ENCODE measurements around the gene GCNT3.

Gene GCNT3

DNA sequence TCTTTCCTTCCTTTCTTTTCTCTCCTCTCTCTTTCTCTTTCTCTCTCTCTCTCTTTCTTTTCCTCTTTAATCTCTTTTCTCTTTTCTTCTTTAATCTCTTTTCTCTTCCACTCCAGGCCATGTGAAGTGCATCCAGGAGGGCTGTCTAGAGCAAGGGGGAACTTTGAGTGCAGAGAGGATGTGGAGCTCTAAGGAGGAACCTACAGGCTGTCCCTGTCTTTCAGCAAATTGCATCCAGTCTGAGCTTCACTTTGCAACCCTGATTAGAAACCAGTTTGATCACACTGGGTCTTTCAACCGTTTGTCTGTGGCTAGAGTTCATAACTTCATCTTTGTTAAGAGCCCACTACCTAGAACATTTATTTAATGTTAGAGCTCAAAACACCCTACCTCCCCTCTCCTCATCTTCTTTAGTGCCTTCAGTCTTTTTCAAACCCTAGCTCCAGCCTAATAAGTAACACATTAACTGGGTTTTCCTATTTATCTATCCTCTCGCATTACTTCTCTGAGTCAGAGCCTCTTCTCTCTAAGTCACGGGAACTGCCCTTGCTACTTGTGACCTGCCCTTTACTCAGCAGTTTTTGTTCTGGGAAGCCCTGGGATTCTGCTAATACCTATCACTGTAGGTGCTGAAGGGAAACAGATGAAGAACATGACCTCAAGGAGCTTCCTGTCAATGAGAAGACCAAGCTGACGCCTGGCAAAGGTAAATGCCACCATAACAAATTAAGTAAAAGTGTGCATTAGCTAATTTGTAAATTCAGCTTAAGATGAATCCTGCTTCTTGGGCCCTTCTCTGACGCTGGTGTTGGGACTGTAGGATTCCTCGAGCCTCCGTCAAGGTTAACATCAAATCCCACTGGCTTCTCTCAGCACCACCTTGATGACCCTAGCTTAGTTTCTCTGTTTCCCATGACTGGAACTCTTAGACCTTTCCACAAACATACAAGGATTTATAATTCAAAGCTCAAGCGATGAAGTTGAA, at the start of gene GCNT3:
TSS of gene GCNT3 (plus strand) at position 508 of the 985 bp plus-strand sequence. CDS start 6,456 bp downstream, outside the sequence.
- DNase-seq, result no peak

GRCh38 chr15:59562448-59563186, 49.0 kb upstream of the GCNT3 start:
- no peak for DNase-seq

GRCh38 chr15:59565299-59565698, 46.3 kb upstream of the GCNT3 start:
- DNase-seq, result no peak

- DNase-seq, result no peak
Observed at GRCh38 chr15:59567324-59567723, 44.3 kb upstream of the GCNT3 start.

- DNase-seq, result no peak
Observed at GRCh38 chr15:59569477-59569876, 42.1 kb upstream of the GCNT3 start.

- DNase-seq, result no peak
Observed at GRCh38 chr15:59570315-59570714, 41.3 kb upstream of the GCNT3 start.

DNA sequence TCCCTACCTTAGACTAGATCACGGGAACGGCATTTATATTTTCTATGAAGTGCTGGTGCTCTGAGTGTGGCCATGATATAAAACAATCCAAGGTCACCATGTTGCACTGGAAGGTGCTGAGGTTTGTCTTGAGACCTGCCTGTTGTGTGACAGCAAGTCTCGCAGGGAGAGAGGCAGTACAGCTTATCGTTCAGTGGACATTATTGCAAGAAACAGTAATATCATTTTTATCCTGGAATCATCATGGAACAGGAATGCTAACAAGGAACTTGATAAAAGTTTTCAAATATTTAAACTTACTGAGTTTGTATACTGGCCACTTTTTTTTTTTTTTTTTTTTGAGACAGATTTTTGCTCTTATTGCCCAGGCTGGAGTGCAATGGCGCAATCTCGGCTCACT, 40.0 kb upstream of the GCNT3 start:
- DNase-seq, result no peak

- no peak for DNase-seq
Observed at GRCh38 chr15:59583088-59583487, 28.5 kb upstream of the GCNT3 start.

DNA sequence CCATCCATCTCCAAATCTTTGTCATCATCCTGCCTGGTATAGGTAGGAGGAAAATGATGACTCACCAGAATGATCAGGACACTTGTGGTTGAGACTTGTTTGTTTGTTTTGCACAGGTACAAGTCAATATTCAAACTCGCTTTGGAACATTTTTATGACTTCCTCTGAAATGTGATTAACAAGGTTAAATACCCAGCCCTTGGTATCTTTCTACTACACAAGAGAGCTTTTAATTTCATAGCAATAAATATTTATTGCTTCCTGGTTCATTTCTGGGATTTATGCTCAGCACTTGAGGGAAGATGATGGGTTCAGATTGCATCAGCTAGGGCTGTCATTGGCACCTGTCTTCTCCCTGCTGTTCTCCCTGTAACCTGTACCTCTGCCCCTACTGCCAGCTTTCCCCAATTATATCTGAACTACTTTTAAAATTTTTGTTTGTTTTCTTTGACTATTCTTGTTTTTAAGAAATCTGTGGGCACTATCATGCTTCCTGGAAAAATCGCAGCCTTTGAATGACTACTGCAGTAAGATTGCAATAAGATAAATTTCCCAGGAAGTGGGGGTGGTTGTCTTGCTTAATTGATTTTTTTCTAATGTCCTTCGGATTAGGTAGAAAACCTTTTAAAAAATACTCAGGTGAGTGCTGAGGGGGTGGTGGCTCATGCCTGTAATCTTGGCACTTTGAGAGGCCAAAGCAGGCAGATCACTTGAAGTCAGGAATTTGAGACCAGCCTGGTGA, 24.3 kb upstream of the GCNT3 start:
- DNase-seq, result peak; percentile 5

- no peak for DNase-seq
Observed at GRCh38 chr15:59590027-59590426, 21.6 kb upstream of the GCNT3 start.

GRCh38 chr15:59591356-59591755, 20.2 kb upstream of the GCNT3 start:
- peak; percentile 32 for DNase-seq

DNA sequence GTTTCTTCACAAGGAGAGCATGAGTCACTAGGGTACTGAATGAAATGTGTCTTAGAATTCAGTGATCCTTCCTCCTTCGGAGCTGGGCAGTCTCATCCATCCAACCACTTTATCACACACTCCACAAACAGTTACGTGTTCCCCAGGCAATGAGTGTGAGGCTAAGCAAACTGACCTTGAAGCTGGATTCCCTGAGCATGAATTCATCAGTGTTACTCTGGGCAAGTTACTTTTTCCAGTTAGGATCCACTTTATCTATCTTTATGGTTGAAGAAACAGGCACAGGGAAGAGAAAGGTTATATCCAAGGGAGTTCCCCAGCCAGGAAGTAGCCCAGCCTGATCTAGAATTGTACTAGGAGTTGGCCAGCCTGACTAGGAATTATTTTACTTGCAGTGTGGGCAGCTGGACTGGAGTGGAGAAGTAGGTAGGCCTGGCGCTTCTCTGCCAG, 17.1 kb upstream of the GCNT3 start:
- no peak for DNase-seq

DNA sequence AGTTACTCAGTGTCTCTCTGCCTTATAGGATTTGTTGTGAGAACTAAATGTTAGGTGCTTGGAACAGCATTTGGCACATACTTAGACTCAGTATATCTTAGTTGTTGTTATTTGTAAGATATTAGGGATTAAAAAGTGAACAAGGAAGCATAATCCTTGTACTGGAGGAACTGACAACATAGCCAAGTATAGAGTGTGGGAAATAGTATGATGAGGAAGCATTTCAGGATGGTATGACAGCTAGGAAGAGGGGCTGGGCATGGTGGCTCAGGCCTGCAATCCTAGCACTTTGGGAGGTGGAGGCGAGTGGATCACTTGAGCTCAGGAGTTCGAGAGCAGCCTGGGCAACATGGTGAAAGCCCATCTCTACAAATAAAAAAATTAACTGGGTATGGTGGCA, 16.6 kb upstream of the GCNT3 start:
- DNase-seq, result no peak

GRCh38 chr15:59595434-59595915, 16.1 kb upstream of the GCNT3 start:
- no peak for DNase-seq

GRCh38 chr15:59596640-59597039, 14.9 kb upstream of the GCNT3 start:
- no peak for DNase-seq

GRCh38 chr15:59598461-59598860, 13.1 kb upstream of the GCNT3 start:
- DNase-seq, result no peak

DNA sequence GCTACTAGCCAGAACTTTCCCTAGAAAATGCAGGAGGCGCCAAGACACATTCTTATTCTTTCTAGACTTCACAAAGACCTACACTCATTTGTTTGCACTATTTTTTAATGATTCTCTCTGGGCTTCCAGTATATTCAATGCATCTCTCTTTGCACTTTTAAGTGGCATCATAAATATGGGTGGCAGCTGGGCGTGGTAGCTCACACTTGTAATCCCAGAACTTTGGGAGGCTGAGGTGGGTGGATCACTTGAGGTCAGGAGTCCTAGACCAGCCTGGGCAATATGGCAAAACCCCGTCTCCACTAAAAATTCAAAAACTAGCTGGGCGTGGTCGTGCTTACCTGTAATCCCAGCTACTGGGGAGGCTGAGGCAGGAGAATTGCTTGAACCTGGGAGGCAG, 5.6 kb upstream of the GCNT3 start:
- no peak for DNase-seq

GRCh38 chr15:59609730-59610712, 1.6 kb upstream of the GCNT3 start:
- peak; percentile 8 for DNase-seq

- no peak for DNase-seq
Observed at GRCh38 chr15:59614153-59614552, 2.6 kb downstream of the GCNT3 start.

GRCh38 chr15:59615661-59616060, 4.1 kb downstream of the GCNT3 start:
- DNase-seq, result no peak

DNA sequence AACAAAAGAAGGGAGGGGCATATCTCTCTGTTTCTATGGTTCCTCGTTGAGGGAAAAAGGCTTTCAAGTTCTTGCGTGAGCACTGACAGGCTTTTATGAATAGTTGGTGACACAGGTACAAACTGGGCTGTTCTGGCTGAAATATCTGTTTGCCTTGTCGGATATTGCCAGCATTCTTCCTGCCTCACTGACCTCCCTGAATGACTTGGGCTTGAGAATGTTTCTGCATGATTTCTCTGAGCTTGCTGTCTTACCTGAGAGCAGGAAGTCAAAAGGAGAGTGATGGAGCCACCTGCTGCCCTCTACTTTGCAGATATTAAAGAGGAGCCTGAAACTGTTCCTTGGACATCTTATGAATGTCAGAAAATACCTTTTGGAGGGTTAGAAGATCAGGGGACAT, 4.8 kb downstream of the GCNT3 start:
- DNase-seq, result peak; percentile 25

DNA sequence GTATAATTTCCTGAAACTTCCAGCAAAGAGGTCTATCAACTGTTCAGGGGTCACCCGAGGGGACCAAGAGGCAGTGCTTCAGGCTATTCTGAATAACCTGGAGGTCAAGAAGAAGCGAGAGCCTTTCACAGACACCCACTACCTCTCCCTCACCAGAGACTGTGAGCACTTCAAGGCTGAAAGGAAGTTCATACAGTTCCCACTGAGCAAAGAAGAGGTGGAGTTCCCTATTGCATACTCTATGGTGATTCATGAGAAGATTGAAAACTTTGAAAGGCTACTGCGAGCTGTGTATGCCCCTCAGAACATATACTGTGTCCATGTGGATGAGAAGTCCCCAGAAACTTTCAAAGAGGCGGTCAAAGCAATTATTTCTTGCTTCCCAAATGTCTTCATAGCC, 6.8 kb downstream of the GCNT3 start:
- DNase-seq, result no peak

Data from NCI-H146 (cell line).